D721Med (cell line): ENCODE data around the gene PHF5A.

Experiments used
- DNase-seq: peaks from one replicate; pipeline ENCODE4 v3.0.0; 2011; ENCODE audit warnings: low spot score; ENCODE audit not compliant: insufficient read length
- FAIRE-seq: peaks from 2 replicates; lab custom pipeline; 2011; peaks lifted over from hg19 to GRCh38; lab: Jason Lieb, UNC
- CTCF ChIP-seq: IDR thresholded peaks from 2 replicates; pipeline ENCODE4 v1.5.1; 2012; ENCODE audit warnings: mild to moderate bottlenecking, control low read depth; ENCODE audit not compliant: insufficient read depth; ENCODE audit errors: missing control alignments

Gene PHF5A

GRCh38 chr22:41479671-41480396 lies 11.3 kb upstream of the PHF5A start:
- no peak for TF ChIP-seq CTCF
- DNase-seq (no peak), FAIRE-seq (no peak)

GRCh38 chr22:41478891-41479521 lies 10.5 kb upstream of the PHF5A start:
- TF ChIP-seq CTCF, result no peak
- FAIRE-seq, result no peak
- no peak for DNase-seq

GRCh38 chr22:41478473-41478872 lies 10.0 kb upstream of the PHF5A start:
- FAIRE-seq, result no peak
- no peak for TF ChIP-seq CTCF
- DNase-seq, result no peak

- TF ChIP-seq CTCF, result no peak
- FAIRE-seq (no peak), DNase-seq (no peak)
Observed at GRCh38 chr22:41474872-41475451, 6.5 kb upstream of the PHF5A start.

GRCh38 chr22:41471568-41471967 lies 3.1 kb upstream of the PHF5A start:
- TF ChIP-seq CTCF, result no peak
- no peak for FAIRE-seq

GRCh38 chr22:41470886-41471285 lies 2.4 kb upstream of the PHF5A start:
- DNase-seq (no peak), FAIRE-seq (no peak)
- no peak for TF ChIP-seq CTCF

More at GRCh38 chr22:41471568-41471967, 3.1 kb upstream of the PHF5A start:
- DNase-seq, result no peak

GRCh38 chr22:41469218-41469851 lies 843 bp upstream of the PHF5A start:
- no peak for TF ChIP-seq CTCF
- no peak for FAIRE-seq
- no peak for DNase-seq
